Activated naive CD4-positive, alpha-beta T cell treated with anti-CD3 and anti-CD28 coated beads, Interleukin-2, amount 50 U/mL, for 72 hours (primary cell): ENCODE results near the gene R3HDM2. TPM values are rescaled to one million over a fixed set of nuclear protein-coding genes. Genes with fewer than 3 reads are reported as not detected.

Source experiments
- ATAC-seq, 2 donors: fragments of 150-1000 bp; cut with Tn5 transposase; 2 replicates each; pipeline ENCODE4 v1.10.0; 2021; ENCODE audit warnings: mild to moderate bottlenecking in 2 of 2, moderate library complexity in 2 of 2
- DNase-seq, 2 donors: peaks; one replicate each; pipeline ENCODE4 v3.0.0; 2021 to 2022; ENCODE audit warnings: low spot score in 2 of 2
- H3K27ac Mint-ChIP-seq, 2 donors: one replicate each; pipeline ENCODE4 v1.8.0; 2022; ENCODE audit warnings: mild to moderate bottlenecking in 2 of 2, mixed read lengths in 2 of 2
- H3K36me3 Mint-ChIP-seq, 2 donors: one replicate each; pipeline ENCODE4 v1.8.0; 2022; ENCODE audit warnings: mixed read lengths in 2 of 2
- H3K9me3 Mint-ChIP-seq, 2 donors: one replicate each; pipeline ENCODE4 v1.8.0; 2022; ENCODE audit warnings: mixed read lengths in 2 of 2
- total RNA-seq, 2 donors: library from RNA; stranded (reverse); gene quantifications; one replicate each; pipeline ENCODE4 v1.2.3, GENCODE V29; 2022

R3HDM2 gene
- total RNA-seq: 10 to 100 TPM; 36.3 to 57.1 TPM

DNA sequence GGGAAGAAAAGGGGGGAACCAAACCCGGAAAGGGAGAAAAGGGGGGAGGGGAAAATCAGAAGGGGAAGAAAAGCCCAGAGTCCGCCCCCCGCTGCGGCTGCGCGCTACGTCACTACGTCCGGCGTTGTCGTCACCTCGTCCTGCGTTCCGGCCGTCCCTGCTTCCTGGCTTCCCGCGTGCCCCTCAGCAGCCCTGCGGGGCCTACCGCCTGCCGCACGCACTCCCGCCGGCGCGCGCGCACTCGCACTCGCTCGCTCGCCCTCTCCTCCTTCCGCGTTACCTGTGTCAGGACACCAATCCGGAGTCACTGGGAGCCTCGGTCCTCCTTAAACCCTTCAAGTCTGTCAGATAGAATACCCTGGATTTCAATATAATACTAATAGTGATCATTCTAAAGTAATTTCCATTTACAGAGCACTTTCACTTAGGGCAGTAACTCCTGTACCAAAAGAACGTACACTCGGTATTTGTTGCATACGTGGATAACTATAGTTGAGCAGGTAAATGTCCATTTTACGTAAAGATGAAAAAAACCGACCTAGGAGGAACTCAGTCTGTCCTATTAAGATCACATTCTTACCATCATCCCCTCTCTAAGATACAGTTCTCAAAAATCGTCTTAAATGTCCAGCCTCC lies at the start of gene R3HDM2:
TSS of gene R3HDM2 (minus strand) at position 113 of the 636 bp plus-strand sequence. CDS start 120,615 bp downstream, outside the sequence.
- Mint-ChIP-seq H3K9me3 (no peaks in the 10 kb centered on the region), H3K36me3 (peaks cover 7 to 13% of the 10 kb centered on the region in 2 donors), H3K27ac (peak within 1 kb of the TSS; percentile 99)
- peak; percentile 90 to 95 for DNase-seq
- ATAC-seq: peak; percentile 98 to 99

DNA sequence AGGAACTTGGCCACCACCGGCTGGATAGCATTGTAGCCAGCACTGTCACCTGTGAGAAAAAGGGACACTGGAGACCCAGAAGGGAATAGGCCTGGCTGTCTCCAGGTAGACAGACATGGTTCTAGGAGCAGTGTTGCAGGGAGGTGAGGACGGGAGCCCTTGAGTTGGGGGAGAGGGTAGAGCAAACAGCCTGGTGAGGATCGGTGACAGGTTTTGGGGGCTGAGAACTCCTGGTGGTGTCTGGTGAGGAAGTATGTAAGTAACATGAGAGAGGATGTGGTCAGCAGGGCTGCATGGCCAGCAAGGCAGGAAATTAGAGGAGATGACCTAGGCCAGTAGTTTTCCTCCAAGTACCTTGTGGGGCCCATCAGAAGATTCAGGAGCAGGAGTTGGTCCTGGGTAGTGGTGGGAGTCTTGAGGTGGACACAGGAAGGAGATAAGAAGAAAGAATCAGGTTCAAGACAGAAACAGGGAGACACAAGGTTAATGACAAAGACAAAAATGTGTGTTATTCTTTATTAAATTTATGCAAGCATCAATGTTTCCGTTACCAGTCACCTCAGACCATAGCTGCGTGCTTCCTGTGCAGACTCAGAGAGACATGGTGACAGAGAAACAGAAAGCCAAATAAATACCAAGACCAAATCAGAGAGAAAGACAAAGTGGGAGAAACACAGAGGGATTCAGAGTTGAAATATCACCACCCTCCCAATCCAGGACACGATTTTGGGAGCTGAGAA lies 48.7 kb upstream of the R3HDM2 start, which contains the start of gene ARHGAP9:
TSS of gene ARHGAP9 (minus strand) at position 491 of the 740 bp plus-strand sequence. CDS start at position 31, 460 bp downstream.
- ATAC-seq: peak; percentile 60 to 67
- Mint-ChIP-seq H3K27ac (peak within 1 kb of the TSS; percentile 98), H3K9me3 (no peaks in the 10 kb centered on the region), H3K36me3 (peaks cover 26 to 42% of the 10 kb centered on the region in 2 donors)
- peak in 1 of 2 donors; percentile 47 for DNase-seq

DNA sequence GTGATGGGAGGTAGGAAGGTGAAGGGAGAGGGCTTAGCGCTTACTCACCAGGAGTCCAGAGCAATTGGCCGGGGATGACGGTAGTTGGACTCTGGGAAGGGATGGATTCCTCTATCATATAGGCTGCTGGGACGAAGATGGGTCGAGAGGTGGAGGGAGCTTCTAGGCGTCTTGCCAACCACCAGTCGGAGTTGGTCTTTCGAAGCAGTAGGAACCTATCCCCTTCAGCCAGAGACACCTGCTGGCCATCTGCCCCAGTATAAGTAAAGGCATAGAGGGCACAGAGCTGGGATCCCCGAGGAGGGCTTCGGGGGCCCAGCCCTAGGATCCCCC lies 48.2 kb upstream of the R3HDM2 start:
- ATAC-seq (no peak), DNase-seq (peak in 1 of 2 donors; percentile 13)
- peak overlapping the region; percentile 98 for H3K27ac Mint-ChIP-seq
- no peaks in the 10 kb centered on the region for H3K9me3 Mint-ChIP-seq
- peaks cover 32 to 47% of the 10 kb centered on the region in 2 donors for H3K36me3 Mint-ChIP-seq

GRCh38 chr12:57477710-57478681 lies 47.2 kb upstream of the R3HDM2 start:
- Mint-ChIP-seq H3K27ac (peak overlapping the region; percentile 98), H3K36me3 (peaks cover 34 to 55% of the 10 kb centered on the region in 2 donors)
- ATAC-seq: peak; percentile 58 to 67

DNA sequence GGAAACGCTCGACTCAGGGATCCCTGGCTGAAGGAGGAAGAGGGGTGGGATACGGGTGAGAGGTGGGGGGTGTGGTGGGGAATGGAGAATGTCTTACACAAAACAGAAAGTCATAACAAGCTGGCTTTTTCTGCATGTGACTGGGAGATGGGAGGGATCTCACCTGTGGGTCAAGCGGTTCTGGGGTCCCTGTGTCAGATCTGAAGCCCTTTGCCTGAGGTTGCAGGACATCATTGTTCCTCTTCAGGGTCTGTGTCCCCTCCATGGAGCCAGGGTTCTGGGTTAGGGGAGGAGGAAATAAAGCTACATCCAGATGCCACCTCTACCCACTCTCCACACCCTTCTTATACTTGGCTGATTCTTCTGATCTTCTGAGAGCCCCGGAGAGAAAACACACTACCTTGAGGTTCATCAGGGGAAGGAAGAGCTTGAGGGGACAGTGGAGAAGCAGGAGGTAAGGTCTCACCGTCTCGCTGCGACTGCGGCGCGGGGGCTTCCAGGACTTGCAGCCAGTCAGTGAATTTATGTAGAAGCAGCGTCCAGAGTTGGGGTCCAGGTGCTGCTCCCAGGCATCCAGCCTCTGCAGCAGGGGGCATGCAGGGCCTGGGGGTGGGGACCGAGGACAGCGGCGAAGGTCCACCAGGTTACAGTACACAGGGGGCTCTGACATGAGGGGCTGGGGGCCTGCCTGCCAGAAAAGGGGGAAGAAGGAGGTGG lies 46.3 kb upstream of the R3HDM2 start:
- no peaks in the 10 kb centered on the region for H3K9me3 Mint-ChIP-seq
- DNase-seq (no peak), ATAC-seq (no peak)
- peaks cover 34 to 55% of the 10 kb centered on the region in 2 donors for H3K36me3 Mint-ChIP-seq
- H3K27ac Mint-ChIP-seq: peak overlapping the region; percentile 98

More at GRCh38 chr12:57477710-57478681, 47.2 kb upstream of the R3HDM2 start:
- DNase-seq: peak; percentile 49 to 77
- H3K9me3 Mint-ChIP-seq: no peaks in the 10 kb centered on the region

GRCh38 chr12:57476162-57476992 lies 45.5 kb upstream of the R3HDM2 start:
- Mint-ChIP-seq H3K36me3 (peaks cover 34 to 55% of the 10 kb centered on the region in 2 donors), H3K9me3 (no peaks in the 10 kb centered on the region), H3K27ac (peak overlapping the region; percentile 98)
- DNase-seq (peak; percentile 80 to 88), ATAC-seq (peak; percentile 30 to 73)

DNA sequence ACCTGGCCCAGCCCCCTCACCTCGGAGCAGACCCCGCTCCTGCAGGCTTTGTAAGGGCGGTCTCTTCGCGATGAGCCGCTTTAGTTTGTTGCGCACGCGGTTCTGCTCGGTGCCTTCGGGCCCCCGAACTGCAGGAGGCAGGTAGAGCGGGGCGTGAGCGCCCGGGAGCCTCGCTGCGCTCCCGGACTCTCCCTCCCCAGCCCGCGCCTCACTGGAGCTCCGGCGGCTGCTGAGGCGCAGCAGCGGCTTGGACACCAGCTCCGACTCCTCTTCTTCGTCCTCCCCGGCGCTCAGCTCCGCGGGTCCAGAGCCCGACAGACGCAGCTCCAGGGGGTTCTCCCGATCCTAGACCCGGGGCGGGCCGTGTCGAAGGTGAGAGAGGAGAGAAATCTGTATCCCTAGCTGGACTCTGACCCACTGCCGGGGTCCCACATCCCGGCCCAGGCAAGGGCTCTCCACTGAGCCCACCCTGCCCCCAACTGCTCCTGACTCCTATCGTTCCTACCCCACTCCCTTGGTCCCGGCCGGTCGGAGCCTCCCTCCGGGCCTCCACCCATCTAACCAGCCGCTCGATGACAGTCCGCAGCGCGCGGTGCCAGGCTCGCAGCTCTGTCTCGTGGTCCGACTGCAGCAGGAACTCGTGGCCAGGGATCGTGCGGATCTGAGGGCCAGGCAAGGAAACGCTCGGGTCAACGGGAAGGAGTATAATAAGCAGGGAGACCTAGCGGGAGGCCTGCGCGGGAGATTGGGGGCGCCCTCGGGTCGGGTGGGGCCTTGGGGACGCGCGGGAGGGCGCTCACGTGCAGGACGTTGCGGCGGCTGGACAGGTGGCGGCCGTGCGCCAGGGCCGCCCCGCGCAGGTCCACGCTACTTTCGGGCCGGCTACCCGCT lies 44.7 kb upstream of the R3HDM2 start:
- Mint-ChIP-seq H3K9me3 (no peaks in the 10 kb centered on the region), H3K36me3 (peaks cover 34 to 55% of the 10 kb centered on the region in 2 donors), H3K27ac (peak overlapping the region; percentile 53 to 98)
- ATAC-seq: peak in 1 of 2 donors; percentile 10
- DNase-seq: no peak

- no peak for ATAC-seq
- H3K36me3 Mint-ChIP-seq: peaks cover 34 to 55% of the 10 kb centered on the region in 2 donors
- H3K27ac Mint-ChIP-seq: peak overlapping the region; percentile 3 to 23
- DNase-seq: no peak
- H3K9me3 Mint-ChIP-seq: no peaks in the 10 kb centered on the region
Observed at GRCh38 chr12:57474862-57475261, 44.0 kb upstream of the R3HDM2 start.

DNA sequence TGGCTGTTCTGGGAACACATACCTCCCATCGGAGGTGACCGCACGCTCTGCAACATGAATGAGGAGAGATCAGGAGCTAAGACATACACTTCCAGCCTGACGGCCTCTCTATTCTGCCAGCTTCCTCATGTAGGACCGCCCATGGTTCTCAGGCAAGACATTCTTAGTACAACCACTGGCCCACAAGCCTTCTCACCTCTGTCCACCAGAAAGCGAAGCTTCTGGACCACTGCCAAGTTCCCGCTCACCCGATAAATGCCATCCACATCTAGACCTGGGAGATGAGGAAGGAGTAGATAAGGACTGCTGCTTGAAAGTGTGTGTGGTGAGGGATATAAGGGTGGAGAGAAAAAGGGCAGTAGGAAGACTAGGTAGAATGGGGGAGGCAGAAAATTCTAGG lies 43.6 kb upstream of the R3HDM2 start:
- DNase-seq (no peak), ATAC-seq (no peak)
- H3K36me3 Mint-ChIP-seq: peaks cover 34 to 51% of the 10 kb centered on the region in 2 donors
- peak overlapping the region; percentile 10 to 23 for H3K27ac Mint-ChIP-seq
- no peaks in the 10 kb centered on the region for H3K9me3 Mint-ChIP-seq

DNA sequence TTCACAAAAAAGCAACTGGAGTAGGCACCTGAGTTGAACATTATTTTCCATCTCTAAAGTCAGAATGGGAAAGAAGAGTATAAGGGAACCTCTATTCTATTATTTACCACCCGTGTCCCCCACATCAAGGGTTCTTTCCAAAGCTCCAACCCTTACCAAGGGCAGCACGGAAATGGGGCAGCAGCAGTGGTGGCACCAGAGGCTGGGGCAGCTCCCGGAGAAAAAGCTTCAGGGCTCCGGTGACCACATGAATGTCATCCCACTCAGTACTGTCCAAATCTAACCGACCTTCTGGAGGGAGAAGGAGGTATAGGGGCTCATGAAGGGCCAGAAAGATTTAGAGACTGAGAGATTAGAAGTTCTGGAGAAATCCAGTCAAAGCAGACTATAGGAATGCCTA lies 43.0 kb upstream of the R3HDM2 start:
- DNase-seq (no peak), ATAC-seq (no peak)
- H3K27ac Mint-ChIP-seq: peak overlapping the region; percentile 10 to 23
- H3K9me3 Mint-ChIP-seq: no peaks in the 10 kb centered on the region
- H3K36me3 Mint-ChIP-seq: peaks cover 34 to 48% of the 10 kb centered on the region in 2 donors

DNA sequence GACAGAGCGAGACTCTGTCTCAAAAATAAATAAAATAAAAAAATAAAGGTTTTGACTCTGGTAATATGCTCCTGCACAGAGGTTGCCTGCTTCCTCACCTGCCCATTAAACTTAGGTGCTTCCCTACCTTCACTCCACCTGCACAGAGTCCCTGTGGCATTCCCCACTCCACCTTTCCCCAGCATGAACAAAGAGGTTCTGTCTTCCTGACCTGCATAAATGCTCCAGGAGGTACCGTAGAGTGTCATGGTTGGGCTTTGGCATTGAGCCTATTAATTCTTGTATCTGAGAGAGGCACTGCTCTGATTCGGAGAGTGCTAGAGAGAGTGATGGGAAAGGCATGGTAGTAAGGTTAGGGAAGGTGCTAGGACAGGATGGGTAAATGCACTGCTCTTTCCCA lies 42.5 kb upstream of the R3HDM2 start:
- Mint-ChIP-seq H3K36me3 (peaks cover 31 to 43% of the 10 kb centered on the region in 2 donors), H3K9me3 (no peaks in the 10 kb centered on the region), H3K27ac (peak overlapping the region in 1 of 2 donors; percentile 23)
- no peak for DNase-seq
- ATAC-seq: no peak

DNA sequence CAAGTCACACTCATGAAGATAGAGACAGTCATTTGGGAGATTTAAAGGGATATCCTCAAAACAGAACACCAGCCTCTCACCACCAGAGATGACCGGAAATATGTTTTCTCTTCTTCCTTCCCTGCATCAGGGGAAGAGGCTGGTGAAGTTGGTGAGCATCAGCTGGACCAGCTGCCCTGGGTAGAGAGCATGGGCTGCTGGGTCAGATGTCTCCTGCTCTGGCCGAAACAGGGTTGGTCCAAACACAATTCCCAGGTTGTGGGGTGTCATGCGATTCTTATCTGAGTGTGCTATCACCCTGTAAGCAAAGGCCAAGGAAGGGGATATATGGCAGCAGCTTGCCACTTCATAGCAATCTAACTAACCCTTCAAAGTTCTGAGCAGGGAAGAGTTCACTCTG lies 41.5 kb upstream of the R3HDM2 start:
- Mint-ChIP-seq H3K9me3 (no peaks in the 10 kb centered on the region), H3K27ac (peak overlapping the region in 1 of 2 donors; percentile 68), H3K36me3 (peaks cover 25 to 33% of the 10 kb centered on the region in 2 donors)
- ATAC-seq (no peak), DNase-seq (no peak)

GRCh38 chr12:57471661-57472060 lies 40.8 kb upstream of the R3HDM2 start:
- no peak for DNase-seq
- no peak for ATAC-seq
- Mint-ChIP-seq H3K36me3 (peaks cover 18 to 26% of the 10 kb centered on the region in 2 donors), H3K27ac (no peak overlapping the region), H3K9me3 (no peaks in the 10 kb centered on the region)

- Mint-ChIP-seq H3K9me3 (no peaks in the 10 kb centered on the region), H3K27ac (no peak overlapping the region), H3K36me3 (peaks cover 13 to 20% of the 10 kb centered on the region in 2 donors)
- no peak for ATAC-seq
- no peak for DNase-seq
Observed at GRCh38 chr12:57470970-57471656, 40.3 kb upstream of the R3HDM2 start.
